HUES48 (cell line): Measurements from ENCODE around the gene LMBRD1.

Source experiments
- H3K27ac ChIP-seq: one replicate; pipeline ENCODE4 v1.7.0; 2013; ENCODE audit warnings: low read depth, low read length, inconsistent platforms
- H3K27me3 ChIP-seq: 2 replicates; pipeline ENCODE4 v1.6.1; 2013; ENCODE audit warnings: mild to moderate bottlenecking, low read length; ENCODE audit not compliant: control insufficient read depth, insufficient read depth
- H3K36me3 ChIP-seq: 2 replicates; pipeline ENCODE4 v1.6.1; 2013; ENCODE audit warnings: low read length; ENCODE audit not compliant: control insufficient read depth, insufficient read depth
- H3K4me1 ChIP-seq: 2 replicates; pipeline ENCODE4 v1.6.1; 2013; ENCODE audit warnings: mild to moderate bottlenecking, low read length; ENCODE audit not compliant: control insufficient read depth, insufficient read depth
- H3K4me3 ChIP-seq: 2 replicates; pipeline ENCODE4 v1.5.1; 2013; ENCODE audit warnings: mild to moderate bottlenecking, low read depth, low read length
- H3K9ac ChIP-seq: 2 replicates; pipeline ENCODE4 v1.6.1; 2013; ENCODE audit warnings: mild to moderate bottlenecking, low read depth, low read length, moderate library complexity
- H3K9me3 ChIP-seq: 2 replicates; pipeline ENCODE4 v1.6.1; 2013; ENCODE audit warnings: low read length; ENCODE audit not compliant: control insufficient read depth, insufficient read depth

The LMBRD1 gene

GRCh38 chr6:69775941-69776340 is 20.9 kb downstream of the LMBRD1 start:
- no peak overlapping the region for H3K27ac ChIP-seq
- no peaks in the 10 kb centered on the region for H3K27me3 ChIP-seq
- no peaks in the 10 kb centered on the region for H3K9me3 ChIP-seq
- no peak overlapping the region for H3K9ac ChIP-seq
- H3K36me3 ChIP-seq: no peaks in the 10 kb centered on the region; the same call in 1 of the 2 replicates
- H3K4me3 ChIP-seq: no peak overlapping the region
- no peaks in the 10 kb centered on the region for H3K4me1 ChIP-seq

DNA sequence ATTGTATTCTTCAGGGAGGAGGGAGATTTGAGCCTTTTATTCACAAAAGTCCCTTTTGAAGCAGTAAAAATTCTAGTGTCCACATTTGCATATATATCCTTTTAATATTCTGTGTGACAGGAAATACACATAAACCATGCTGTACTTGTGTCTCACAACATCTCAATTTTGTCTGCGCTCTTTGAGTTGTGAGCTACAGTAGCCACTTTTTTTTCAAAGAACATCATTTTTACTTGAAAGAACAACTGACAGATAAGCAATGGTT is 21.3 kb downstream of the LMBRD1 start:
- no peaks in the 10 kb centered on the region for H3K9me3 ChIP-seq
- no peak overlapping the region for H3K9ac ChIP-seq
- H3K27ac ChIP-seq: no peak overlapping the region
- no peaks in the 10 kb centered on the region for H3K4me1 ChIP-seq
- H3K4me3 ChIP-seq: no peak overlapping the region
- no peaks in the 10 kb centered on the region; the same call in 1 of the 2 replicates for H3K36me3 ChIP-seq
- no peaks in the 10 kb centered on the region for H3K27me3 ChIP-seq

- Histone ChIP-seq H3K27ac (no peak overlapping the region), H3K4me3 (no peak overlapping the region)
Observed at GRCh38 chr6:69774740-69775584, 21.8 kb downstream of the LMBRD1 start.

DNA sequence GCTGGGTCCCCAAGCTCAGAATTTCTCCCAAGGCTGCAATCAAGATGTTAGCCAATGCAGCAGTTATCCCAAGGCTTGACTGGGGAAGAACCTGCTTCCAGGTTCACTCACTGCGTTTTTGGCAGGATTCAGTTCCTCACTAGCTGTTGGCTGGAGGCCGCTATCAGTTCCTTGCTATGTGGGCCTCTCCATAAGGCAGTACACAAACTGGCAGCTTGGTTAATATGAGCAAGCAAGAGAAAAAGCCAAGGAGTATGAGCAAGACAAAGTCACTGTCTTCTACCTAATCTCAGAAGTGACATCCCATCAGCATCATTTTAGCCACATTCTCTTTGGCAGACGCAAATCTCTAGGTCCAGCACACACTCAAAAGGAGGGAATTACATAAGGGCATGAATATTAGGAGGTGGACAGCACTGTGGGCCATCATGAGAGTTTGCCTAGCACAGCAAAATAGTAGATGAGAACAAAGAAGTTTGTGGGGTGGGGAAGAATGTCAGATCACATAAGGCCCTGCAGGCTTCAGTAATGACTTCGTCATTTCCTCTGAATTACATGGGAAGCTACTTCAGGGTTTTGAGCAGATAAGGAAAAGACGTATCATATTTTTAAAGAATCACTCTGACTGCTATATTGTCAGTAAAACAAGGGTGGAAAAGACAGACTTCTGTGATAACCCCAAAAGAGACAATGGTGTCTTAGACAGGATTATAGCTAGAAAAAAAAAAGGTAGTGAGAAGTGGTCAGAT is 25.5 kb downstream of the LMBRD1 start:
- H3K9me3 ChIP-seq: no peaks in the 10 kb centered on the region
- no peak overlapping the region for H3K9ac ChIP-seq
- H3K4me3 ChIP-seq: no peak overlapping the region
- no peaks in the 10 kb centered on the region for H3K4me1 ChIP-seq
- no peaks in the 10 kb centered on the region for H3K36me3 ChIP-seq
- no peak overlapping the region for H3K27ac ChIP-seq
- no peaks in the 10 kb centered on the region for H3K27me3 ChIP-seq

More at GRCh38 chr6:69774740-69775584, 21.8 kb downstream of the LMBRD1 start:
- H3K9me3 ChIP-seq: no peaks in the 10 kb centered on the region
- no peaks in the 10 kb centered on the region for H3K4me1 ChIP-seq
- H3K27me3 ChIP-seq: no peaks in the 10 kb centered on the region
- no peak overlapping the region for H3K9ac ChIP-seq
- no peaks in the 10 kb centered on the region; the same call in 1 of the 2 replicates for H3K36me3 ChIP-seq

- no peak overlapping the region for H3K4me3 ChIP-seq
- no peak overlapping the region for H3K27ac ChIP-seq
- H3K9ac ChIP-seq: no peak overlapping the region
- no peaks in the 10 kb centered on the region for H3K36me3 ChIP-seq
- no peaks in the 10 kb centered on the region for H3K4me1 ChIP-seq
- H3K27me3 ChIP-seq: no peaks in the 10 kb centered on the region
- H3K9me3 ChIP-seq: no peaks in the 10 kb centered on the region
Observed at GRCh38 chr6:69768664-69769063, 28.1 kb downstream of the LMBRD1 start.

DNA sequence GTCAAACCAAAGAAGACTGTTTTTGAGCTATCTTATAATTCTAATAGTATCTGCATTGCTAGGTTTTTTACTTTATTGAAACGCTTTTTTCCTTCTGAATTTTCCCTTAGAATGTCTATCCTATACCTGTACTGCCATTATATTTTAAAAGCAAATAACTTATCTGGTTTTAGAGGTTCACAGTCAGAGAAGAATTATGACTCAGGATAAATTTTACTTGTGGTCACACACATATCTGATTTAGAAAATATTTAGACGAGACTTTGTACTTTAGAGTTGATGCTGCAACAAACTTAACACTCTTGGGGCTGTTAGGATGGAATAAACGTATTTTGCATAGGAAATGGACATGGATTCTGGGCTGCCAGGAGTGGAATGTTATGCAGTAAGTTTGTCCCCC is 33.0 kb downstream of the LMBRD1 start:
- Histone ChIP-seq H3K9ac (no peak overlapping the region), H3K27ac (no peak overlapping the region), H3K9me3 (no peaks in the 10 kb centered on the region), H3K4me3 (no peak overlapping the region), H3K36me3 (no peaks in the 10 kb centered on the region), H3K27me3 (no peaks in the 10 kb centered on the region), H3K4me1 (0 out of 2 replicates have a peak, but pooled peaks cover under 1% of the 10 kb centered on the region)

DNA sequence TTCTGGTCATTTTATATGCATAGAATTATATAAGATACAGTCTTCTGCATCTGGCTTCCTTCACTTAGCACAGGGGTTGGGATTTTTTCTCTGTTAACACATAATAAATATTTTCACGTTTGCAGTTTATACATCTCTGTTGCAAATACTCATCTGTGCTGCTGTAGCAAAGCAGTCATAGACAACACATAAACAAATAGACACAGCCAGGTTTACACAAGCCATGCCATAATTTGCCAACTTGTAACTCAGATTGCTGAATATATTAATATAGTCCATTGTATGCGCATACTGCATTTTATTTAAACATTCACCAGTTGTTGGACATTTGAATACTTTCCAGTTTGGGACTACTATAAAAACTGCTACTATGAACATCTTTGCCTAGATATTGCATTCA is 35.0 kb downstream of the LMBRD1 start:
- no peaks in the 10 kb centered on the region for H3K9me3 ChIP-seq
- H3K27ac ChIP-seq: no peak overlapping the region
- no peak overlapping the region for H3K9ac ChIP-seq
- no peaks in the 10 kb centered on the region for H3K36me3 ChIP-seq
- H3K4me3 ChIP-seq: no peak overlapping the region
- H3K4me1 ChIP-seq: peaks cover 14% of the 10 kb centered on the region
- no peaks in the 10 kb centered on the region for H3K27me3 ChIP-seq

DNA sequence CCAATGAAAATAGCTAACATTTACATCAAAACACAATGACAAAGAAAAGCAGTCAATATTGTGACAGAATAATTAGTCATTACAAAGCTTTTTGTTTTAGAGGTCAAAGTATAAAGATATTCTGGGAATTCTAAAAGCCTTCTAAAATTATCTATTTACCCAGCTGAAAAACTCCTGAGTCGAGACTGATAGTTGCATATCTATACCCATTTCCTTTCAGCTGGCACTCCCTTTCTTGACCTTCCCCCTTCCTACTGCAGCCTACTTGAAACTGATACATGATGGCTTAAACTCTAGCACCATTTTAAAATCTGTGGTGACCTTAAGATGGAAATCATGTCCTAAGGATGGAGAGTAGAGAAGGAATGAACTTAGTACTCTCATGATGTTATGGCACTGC is 38.6 kb downstream of the LMBRD1 start:
- Histone ChIP-seq H3K36me3 (no peaks in the 10 kb centered on the region), H3K4me3 (no peak overlapping the region), H3K27ac (no peak overlapping the region), H3K9me3 (no peaks in the 10 kb centered on the region), H3K9ac (no peak overlapping the region), H3K27me3 (no peaks in the 10 kb centered on the region), H3K4me1 (peaks cover 14% of the 10 kb centered on the region)

GRCh38 chr6:69756907-69757306 is 39.9 kb downstream of the LMBRD1 start:
- no peaks in the 10 kb centered on the region for H3K27me3 ChIP-seq
- H3K36me3 ChIP-seq: no peaks in the 10 kb centered on the region
- no peak overlapping the region for H3K27ac ChIP-seq
- peaks cover 14% of the 10 kb centered on the region for H3K4me1 ChIP-seq
- no peak overlapping the region for H3K4me3 ChIP-seq
- H3K9ac ChIP-seq: no peak overlapping the region
- H3K9me3 ChIP-seq: no peaks in the 10 kb centered on the region

DNA sequence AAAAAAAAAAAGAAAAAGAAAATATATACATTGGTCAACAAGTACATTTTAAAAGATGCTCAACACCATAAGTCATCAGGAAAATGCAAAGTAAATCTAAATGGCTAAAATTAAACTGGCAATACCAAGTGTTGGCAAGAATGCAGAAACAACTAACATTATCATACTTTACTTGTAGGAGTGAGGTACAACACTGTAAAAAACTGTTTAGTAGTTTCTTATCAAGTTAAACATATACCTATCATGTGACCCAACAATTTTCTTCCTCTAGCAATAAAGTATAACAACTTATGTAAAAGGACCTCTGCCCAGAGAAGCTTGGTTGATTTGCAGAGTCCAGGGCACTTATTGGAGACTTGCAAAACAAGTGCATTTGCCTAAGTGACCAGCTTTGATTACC is 40.4 kb downstream of the LMBRD1 start:
- Histone ChIP-seq H3K4me3 (no peak overlapping the region), H3K36me3 (no peaks in the 10 kb centered on the region), H3K9me3 (no peaks in the 10 kb centered on the region), H3K9ac (no peak overlapping the region), H3K4me1 (peaks cover 14% of the 10 kb centered on the region), H3K27me3 (no peaks in the 10 kb centered on the region), H3K27ac (no peak overlapping the region)

- Histone ChIP-seq H3K27ac (no peak overlapping the region), H3K4me1 (no peaks in the 10 kb centered on the region), H3K9me3 (no peaks in the 10 kb centered on the region), H3K4me3 (no peak overlapping the region), H3K27me3 (no peaks in the 10 kb centered on the region), H3K9ac (no peak overlapping the region), H3K36me3 (0 out of 2 replicates have a peak, but pooled peaks cover 3% of the 10 kb centered on the region)
Observed at GRCh38 chr6:69735027-69735426, 61.8 kb downstream of the LMBRD1 start.
